ENCODE data around the gene NEK10.
"Not testable (repeated sequence)": the region's sequence is repeated elsewhere in the genome, so short reads cannot be mapped to it uniquely, and the experiment has no call there.

Gene NEK10

GRCh38 chr3:27368831-27369607 lies at the start of gene NEK10:
Gene NEK10 (minus strand): TSS chr3:27369383. CDS start chr3:27352882, 16,501 bp downstream.
- DNase-seq (ENCODE audit: extremely low read depth, low read depth), result peak; percentile 20
- no peak for TF ChIP-seq CTCF (IDR thresholded peaks at IDR 0.05; ENCODE audit: low read depth, low read length)

GRCh38 chr3:27415202-27415601 lies 46.0 kb upstream of the NEK10 start:
- TF ChIP-seq CTCF (IDR thresholded peaks at IDR 0.05; ENCODE audit: low read depth, low read length), result no peak
- DNase-seq (ENCODE audit: extremely low read depth, low read depth), result no peak

- DNase-seq (ENCODE audit: extremely low read depth, low read depth), result no peak
- TF ChIP-seq CTCF (IDR thresholded peaks at IDR 0.05; ENCODE audit: low read depth, low read length), result no peak
These were observed 23.9 kb upstream of the NEK10 start for GRCh38 chr3:27392950-27393679.

GRCh38 chr3:27392414-27392813 lies 23.2 kb upstream of the NEK10 start:
- not testable (repeated sequence) for DNase-seq (ENCODE audit: extremely low read depth, low read depth)

GRCh38 chr3:27391796-27392195 lies 22.6 kb upstream of the NEK10 start:
- DNase-seq (ENCODE audit: extremely low read depth, low read depth), result no peak
- no peak for TF ChIP-seq CTCF (IDR thresholded peaks at IDR 0.05; ENCODE audit: low read depth, low read length)

- no peak for TF ChIP-seq CTCF (IDR thresholded peaks at IDR 0.05; ENCODE audit: low read depth, low read length)
- DNase-seq (ENCODE audit: extremely low read depth, low read depth), result no peak
These were observed 18.4 kb upstream of the NEK10 start for GRCh38 chr3:27387625-27388024.

- no peak for TF ChIP-seq CTCF (IDR thresholded peaks at IDR 0.05; ENCODE audit: low read depth, low read length)
These were observed 16.3 kb upstream of the NEK10 start for GRCh38 chr3:27385504-27385903.

More at GRCh38 chr3:27385504-27385903, 16.3 kb upstream of the NEK10 start:
- no peak for DNase-seq (ENCODE audit: extremely low read depth, low read depth)

Data from AG09319 (cell line).